Gastrocnemius medialis (tissue), 4 donors: ENCODE data around the gene KMT5C. TPM values are rescaled to one million over a fixed set of nuclear protein-coding genes. Genes with fewer than 3 reads are reported as not detected.

Experiments used
- ATAC-seq, 2 donors: fragments of 150-250 bp; one replicate each; pipeline ENCODE4 v1.9.1; 2016
- DNase-seq, 2 donors: peaks; one replicate each; pipeline ENCODE4 v3.0.0-alpha.2; 2019
- H3K27ac ChIP-seq, 4 donors: fragments of 200-600 bp; sonication (generic); 1 replicate in 1 of 4; 2 replicates in 3 of 4; pipeline ENCODE4 v1.5.1; 2016 to 2018; ENCODE audit warnings: mild to moderate bottlenecking in 2 of 4, moderate library complexity in 1 of 4
- H3K27me3 ChIP-seq, 3 donors: fragments of 200-600 bp; sonication (generic) in 2 of 3; 1 replicate in 1 of 3; 2 replicates in 2 of 3; pipeline versions ENCODE4 v1.5.1 to v1.6.0; 2016 to 2019; ENCODE audit warnings: mild to moderate bottlenecking in 1 of 3, moderate library complexity in 1 of 3
- H3K36me3 ChIP-seq, 2 donors: fragments of 200-600 bp; sonication (generic) in 1 of 2; one replicate each; pipeline ENCODE4 v1.5.1; 2017 to 2018
- H3K4me1 ChIP-seq, 2 donors: fragments of 200-600 bp; sonication (generic) in 1 of 2; one replicate each; pipeline ENCODE4 v1.5.1; 2016 to 2017; ENCODE audit warnings: mild to moderate bottlenecking in 2 of 2
- H3K4me3 ChIP-seq, 4 donors: fragments of 200-600 bp; sonication (generic) in 3 of 4; 1 replicate in 1 of 4; 2 replicates in 3 of 4; pipeline ENCODE4 v1.5.1; 2016 to 2019; ENCODE audit warnings: mild to moderate bottlenecking in 2 of 4
- H3K9me3 ChIP-seq, 3 donors: fragments of 200-600 bp; sonication (generic) in 2 of 3; 1 replicate in 1 of 3; 2 replicates in 2 of 3; pipeline ENCODE4 v1.5.1; 2016 to 2019
- POLR2A ChIP-seq, 2 donors: fragments of 450-650 bp; IDR thresholded peaks; one replicate each; pipeline ENCODE4 v1.6.1; 2017; ENCODE audit warnings: antibody characterized with exemption in 2 of 2, mild to moderate bottlenecking in 2 of 2, moderate library complexity in 2 of 2
- in situ Hi-C, 4 donors: fragments of 200-750 bp; cut with MboI; loops; one replicate each; pipeline versions ENCODE4 v1.15.0 to v1.8.0; 2017; ENCODE audit warnings: low sequenced_read_pairs in 4 of 4
- intact Hi-C: fragments of 100-400 bp; cut with DNase I; formaldehyde crosslinking; loops from one replicate; pipeline ENCODE4 v1.15.1; 2023; ENCODE audit warnings: low total_unique reads
- total RNA-seq, 4 donors: library from RNA; depleted of rRNA; stranded (reverse); fragments of >200 nt; gene quantifications; one replicate each; pipeline versions ENCODE4 v1.1.0 to v1.2.3, GENCODE V29; 2016
- TF ChIP-seq, protein P1 (sequence below), 5 experiments: fragments of 450-650 bp in 3 of 5; fragments of 200-600 bp in 2 of 5; sonication (generic) in 2 of 5; IDR thresholded peaks in 4 of 5; conservative IDR thresholded peaks in 1 of 5; 1 replicate in 4 of 5; 2 replicates in 1 of 5; pipeline ENCODE4 v1.5.1; 2016 to 2019; ENCODE audit warnings: antibody characterized with exemption in 5 of 5, mild to moderate bottlenecking in 3 of 5, moderate library complexity in 3 of 5

KMT5C gene
- total RNA-seq, 4 donors from 2014 or later: 2.5 to 5.4 (median 4.5) TPM

- Histone ChIP-seq H3K9me3 (no peaks in the 10 kb centered on the region), H3K4me3 (no peak overlapping the region), H3K36me3 (no peaks in the 10 kb centered on the region), H3K4me1 (no peaks in the 10 kb centered on the region), H3K27ac (no peak overlapping the region), H3K27me3 (peaks cover 0 to 2% (median 2%) of the 10 kb centered on the region in 3 donors)
- intact Hi-C loops (no loop called here), in situ Hi-C loops (no loop called here)
- ATAC-seq (no peak), DNase-seq (no peak)
- TF ChIP-seq, protein P1, sequence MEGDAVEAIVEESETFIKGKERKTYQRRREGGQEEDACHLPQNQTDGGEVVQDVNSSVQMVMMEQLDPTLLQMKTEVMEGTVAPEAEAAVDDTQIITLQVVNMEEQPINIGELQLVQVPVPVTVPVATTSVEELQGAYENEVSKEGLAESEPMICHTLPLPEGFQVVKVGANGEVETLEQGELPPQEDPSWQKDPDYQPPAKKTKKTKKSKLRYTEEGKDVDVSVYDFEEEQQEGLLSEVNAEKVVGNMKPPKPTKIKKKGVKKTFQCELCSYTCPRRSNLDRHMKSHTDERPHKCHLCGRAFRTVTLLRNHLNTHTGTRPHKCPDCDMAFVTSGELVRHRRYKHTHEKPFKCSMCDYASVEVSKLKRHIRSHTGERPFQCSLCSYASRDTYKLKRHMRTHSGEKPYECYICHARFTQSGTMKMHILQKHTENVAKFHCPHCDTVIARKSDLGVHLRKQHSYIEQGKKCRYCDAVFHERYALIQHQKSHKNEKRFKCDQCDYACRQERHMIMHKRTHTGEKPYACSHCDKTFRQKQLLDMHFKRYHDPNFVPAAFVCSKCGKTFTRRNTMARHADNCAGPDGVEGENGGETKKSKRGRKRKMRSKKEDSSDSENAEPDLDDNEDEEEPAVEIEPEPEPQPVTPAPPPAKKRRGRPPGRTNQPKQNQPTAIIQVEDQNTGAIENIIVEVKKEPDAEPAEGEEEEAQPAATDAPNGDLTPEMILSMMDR (IDR thresholded peaks at IDR 0.05 in 4 of 5, conservative IDR thresholded peaks at IDR 0.05 in 1 of 5): no peak
- TF ChIP-seq POLR2A (IDR thresholded peaks at IDR 0.05): no peak
These were observed 22.7 kb downstream of the KMT5C start for GRCh38 chr19:55362174-55362989.

- peaks cover 4 to 9% (median 6%) of the 10 kb centered on the region in 3 donors for H3K27me3 ChIP-seq
- in situ Hi-C loops: no loop called here
- H3K4me1 ChIP-seq: no peaks in the 10 kb centered on the region
- H3K36me3 ChIP-seq: no peaks in the 10 kb centered on the region
- ATAC-seq (no peak), DNase-seq (no peak)
- no peak within 1 kb of the TSS for H3K4me3 ChIP-seq
- no peak within 1 kb of the TSS for H3K27ac ChIP-seq
- H3K9me3 ChIP-seq: no peaks in the 10 kb centered on the region
- intact Hi-C loops: no loop called here
- no peak for TF ChIP-seq POLR2A (IDR thresholded peaks at IDR 0.05)
- TF ChIP-seq, protein P1 (IDR thresholded peaks at IDR 0.05 in 4 of 5, conservative IDR thresholded peaks at IDR 0.05 in 1 of 5): no peak
These were observed 23.5 kb downstream of the KMT5C start, which contains the start of gene GARIN5B for GRCh38 chr19:55362990-55363716. TSS of gene GARIN5B (minus strand) at chr19:55363260. CDS start at chr19:55363066, 194 bp downstream.

DNA sequence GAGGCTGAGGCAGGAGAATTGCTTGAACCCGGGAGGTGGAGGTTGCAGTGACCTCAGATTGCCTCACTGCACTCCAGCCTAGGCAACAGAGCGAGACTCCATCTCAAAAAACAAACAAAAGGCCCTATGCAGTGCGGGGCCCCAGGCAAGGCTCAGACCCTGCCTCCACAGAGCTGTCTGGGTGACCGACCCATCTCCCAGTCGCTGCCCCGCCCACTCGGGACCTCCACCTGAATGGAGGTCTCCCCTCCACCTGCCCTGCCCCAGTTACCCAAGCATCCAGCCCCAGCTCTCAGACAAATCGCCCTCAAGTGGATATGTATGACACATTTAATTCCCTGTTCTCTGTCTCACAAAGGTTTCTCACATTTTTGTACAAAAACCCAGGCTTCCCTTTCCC, 25.6 kb downstream of the KMT5C start:
- no peak overlapping the region for H3K4me3 ChIP-seq
- DNase-seq (no peak), ATAC-seq (no peak)
- in situ Hi-C loops (no loop called here), intact Hi-C loops (no loop called here)
- no peak overlapping the region for H3K27ac ChIP-seq
- H3K4me1 ChIP-seq: no peaks in the 10 kb centered on the region
- no peaks in the 10 kb centered on the region for H3K36me3 ChIP-seq
- peaks cover 22 to 28% (median 24%) of the 10 kb centered on the region in 3 donors for H3K27me3 ChIP-seq
- no peaks in the 10 kb centered on the region for H3K9me3 ChIP-seq
- no peak for TF ChIP-seq POLR2A (IDR thresholded peaks at IDR 0.05)
- TF ChIP-seq, protein P1 (IDR thresholded peaks at IDR 0.05 in 4 of 5, conservative IDR thresholded peaks at IDR 0.05 in 1 of 5): no peak

GRCh38 chr19:55365964-55366363, 26.3 kb downstream of the KMT5C start:
- Histone ChIP-seq H3K9me3 (no peaks in the 10 kb centered on the region), H3K36me3 (no peaks in the 10 kb centered on the region), H3K4me1 (no peaks in the 10 kb centered on the region), H3K4me3 (no peak overlapping the region), H3K27ac (no peak overlapping the region), H3K27me3 (peaks cover 26 to 35% (median 32%) of the 10 kb centered on the region in 3 donors)
- in situ Hi-C loops (no loop called here), intact Hi-C loops (no loop called here)
- TF ChIP-seq, protein P1 (IDR thresholded peaks at IDR 0.05 in 4 of 5, conservative IDR thresholded peaks at IDR 0.05 in 1 of 5): no peak
- no peak for TF ChIP-seq POLR2A (IDR thresholded peaks at IDR 0.05)
- no peak for DNase-seq
- no peak for ATAC-seq
